Left renal pelvis (tissue), 4 donors: ENCODE results near the gene FAAP100. TPM values are rescaled to one million over a fixed set of nuclear protein-coding genes. Genes with fewer than 3 reads are reported as not detected.

ENCODE experiments used
- DNase-seq, 4 donors: peaks; one replicate each; pipeline ENCODE4 v3.0.0-alpha.2; 2013; ENCODE audit warnings: low read depth in 4 of 4, low spot score in 3 of 4
- polyA plus RNA-seq, 4 donors: library from polyadenylated mRNA; unstranded; fragments of 120-200 nt; gene quantifications; one replicate each; pipeline ENCODE4 v1.2.1, GENCODE V29; 2013; ENCODE audit not compliant: insufficient read length in 4 of 4

Gene FAAP100
- polyA plus RNA-seq, 4 donors: 19.0 to 37.2 (median 24.3) TPM

- no peak for DNase-seq
These were observed 4.7 kb upstream of the FAAP100 start for GRCh38 chr17:81556863-81557262.

GRCh38 chr17:81556175-81556691, 4.1 kb upstream of the FAAP100 start:
- no peak for DNase-seq

GRCh38 chr17:81553616-81554181, 1.5 kb upstream of the FAAP100 start:
- no peak for DNase-seq

GRCh38 chr17:81553018-81553615, 964 bp upstream of the FAAP100 start:
- DNase-seq: no peak

- no peak for DNase-seq
These were observed 502 bp downstream of the FAAP100 start for GRCh38 chr17:81551458-81552243.

- DNase-seq: no peak
These were observed 1.2 kb downstream of the FAAP100 start for GRCh38 chr17:81550830-81551457.

GRCh38 chr17:81550285-81550684, 1.9 kb downstream of the FAAP100 start:
- DNase-seq: no peak

GRCh38 chr17:81549826-81550225, 2.3 kb downstream of the FAAP100 start:
- no peak for DNase-seq

GRCh38 chr17:81549031-81549557, 3.1 kb downstream of the FAAP100 start:
- DNase-seq: no peak

GRCh38 chr17:81547614-81547982, 4.6 kb downstream of the FAAP100 start:
- DNase-seq: no peak

- DNase-seq: no peak
These were observed 5.1 kb downstream of the FAAP100 start for GRCh38 chr17:81546906-81547613.

- no peak for DNase-seq
These were observed 6.8 kb downstream of the FAAP100 start for GRCh38 chr17:81545160-81545949.

GRCh38 chr17:81544281-81544974, 7.7 kb downstream of the FAAP100 start:
- no peak for DNase-seq

GRCh38 chr17:81543756-81544155, 8.4 kb downstream of the FAAP100 start:
- DNase-seq: no peak

- no peak for DNase-seq
These were observed 8.8 kb downstream of the FAAP100 start for GRCh38 chr17:81543339-81543675.

GRCh38 chr17:81542431-81543338, 9.5 kb downstream of the FAAP100 start:
- DNase-seq: no peak

- DNase-seq: no peak
These were observed 11.0 kb downstream of the FAAP100 start for GRCh38 chr17:81541123-81541522.

- DNase-seq: no peak
These were observed 11.5 kb downstream of the FAAP100 start for GRCh38 chr17:81540676-81541027.
